Epithelial cell of proximal tubule (primary cell): ENCODE measurements around the gene OPA3. TPM values are rescaled to one million over a fixed set of nuclear protein-coding genes. Genes with fewer than 3 reads are reported as not detected.

Source experiments
- DNase-seq: peaks from one replicate; pipeline ENCODE4 v3.0.0-alpha.2; 2011; ENCODE audit warnings: low read depth
- H3K4me3 ChIP-seq: 2 replicates; pipeline ENCODE4 v1.5.1; 2011; ENCODE audit warnings: low read depth, mild to moderate bottlenecking, low read length
- CTCF ChIP-seq: conservative IDR thresholded peaks from 2 replicates; pipeline ENCODE4 v1.5.1; 2012; ENCODE audit warnings: low read depth, mild to moderate bottlenecking, low read length
- total RNA-seq: library from RNA; depleted of rRNA; stranded (reverse); fragments of >200 nt; gene quantifications from 2 replicates; pipeline ENCODE4 v1.2.3, GENCODE V29; 2015

OPA3 gene
- total RNA-seq, 1 donor from 2014 or later, result 12.6 TPM

GRCh38 chr19:45597425-45598111 lies 13.0 kb upstream of the OPA3 start:
- H3K4me3 ChIP-seq, result no peak overlapping the region

DNA sequence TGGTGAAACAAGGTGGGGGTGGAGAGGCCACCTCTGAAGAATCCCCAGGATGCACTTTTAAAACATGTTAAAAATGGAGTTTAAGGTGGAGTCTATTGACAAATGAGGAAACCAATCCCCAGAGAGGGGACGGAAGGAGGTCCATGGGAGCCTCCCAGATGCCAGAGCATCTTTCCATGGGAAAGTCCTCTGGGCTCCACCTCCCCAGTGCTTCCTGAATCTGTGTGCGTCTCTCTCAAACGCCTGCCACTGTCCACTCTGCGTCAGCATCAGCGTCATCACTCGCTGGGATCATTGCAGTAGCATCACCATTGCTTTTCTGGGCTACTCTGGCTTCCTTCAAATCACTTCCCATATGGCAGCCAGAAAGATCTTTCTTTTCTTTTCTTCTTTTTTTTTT lies 11.2 kb upstream of the OPA3 start:
- no peak for TF ChIP-seq CTCF
- no peak for DNase-seq
- H3K4me3 ChIP-seq, result no peak overlapping the region

More at GRCh38 chr19:45597425-45598111, 13.0 kb upstream of the OPA3 start:
- no peak for DNase-seq
- no peak for TF ChIP-seq CTCF

DNA sequence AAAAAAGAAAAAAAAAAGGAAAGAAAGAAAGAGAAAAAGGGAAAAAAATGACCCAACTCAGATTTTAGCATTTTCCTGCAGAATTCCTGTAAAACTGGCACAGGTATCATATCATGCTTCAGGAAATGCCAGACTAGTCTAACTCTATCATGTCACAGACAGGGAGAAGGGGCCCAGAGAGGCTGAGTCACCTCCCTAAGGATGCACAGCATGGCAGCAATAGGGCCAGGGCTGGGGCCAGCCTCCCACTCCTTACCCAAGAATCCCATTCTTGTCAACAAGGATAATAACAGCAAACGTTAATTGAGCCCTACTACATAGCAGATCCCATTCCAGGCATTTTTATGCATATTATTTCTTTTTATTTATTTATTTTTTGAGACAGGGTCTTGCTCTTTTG lies 8.9 kb upstream of the OPA3 start:
- H3K4me3 ChIP-seq, result no peak overlapping the region
- TF ChIP-seq CTCF, result no peak
- no peak for DNase-seq

DNA sequence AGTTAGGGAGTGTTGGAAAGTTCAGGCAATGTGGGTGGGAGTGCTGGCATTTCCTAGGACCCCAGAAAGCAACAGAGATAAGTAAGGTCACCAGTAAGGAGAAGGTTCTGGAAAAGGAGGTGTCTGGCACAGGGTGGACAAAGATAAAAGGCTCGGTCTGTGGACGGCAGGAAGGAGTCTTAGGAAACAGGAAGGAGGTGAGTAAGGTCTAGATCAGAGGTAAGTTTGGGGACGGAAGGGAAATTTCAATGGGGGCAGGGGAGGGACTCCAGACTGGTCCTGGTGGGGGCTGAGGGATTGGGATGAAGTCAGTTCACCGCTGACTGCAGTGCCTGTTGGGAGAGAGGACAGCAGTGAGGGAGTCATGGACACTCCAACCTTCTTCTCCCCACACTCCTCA lies 7.8 kb upstream of the OPA3 start:
- no peak overlapping the region for H3K4me3 ChIP-seq
- DNase-seq, result no peak
- TF ChIP-seq CTCF, result no peak

GRCh38 chr19:45591638-45592005 lies 7.0 kb upstream of the OPA3 start:
- DNase-seq, result no peak
- no peak overlapping the region for H3K4me3 ChIP-seq
- TF ChIP-seq CTCF, result no peak

GRCh38 chr19:45591004-45591637 lies 6.5 kb upstream of the OPA3 start:
- DNase-seq, result no peak
- peak; percentile 58 for TF ChIP-seq CTCF
- H3K4me3 ChIP-seq, result no peak overlapping the region

DNA sequence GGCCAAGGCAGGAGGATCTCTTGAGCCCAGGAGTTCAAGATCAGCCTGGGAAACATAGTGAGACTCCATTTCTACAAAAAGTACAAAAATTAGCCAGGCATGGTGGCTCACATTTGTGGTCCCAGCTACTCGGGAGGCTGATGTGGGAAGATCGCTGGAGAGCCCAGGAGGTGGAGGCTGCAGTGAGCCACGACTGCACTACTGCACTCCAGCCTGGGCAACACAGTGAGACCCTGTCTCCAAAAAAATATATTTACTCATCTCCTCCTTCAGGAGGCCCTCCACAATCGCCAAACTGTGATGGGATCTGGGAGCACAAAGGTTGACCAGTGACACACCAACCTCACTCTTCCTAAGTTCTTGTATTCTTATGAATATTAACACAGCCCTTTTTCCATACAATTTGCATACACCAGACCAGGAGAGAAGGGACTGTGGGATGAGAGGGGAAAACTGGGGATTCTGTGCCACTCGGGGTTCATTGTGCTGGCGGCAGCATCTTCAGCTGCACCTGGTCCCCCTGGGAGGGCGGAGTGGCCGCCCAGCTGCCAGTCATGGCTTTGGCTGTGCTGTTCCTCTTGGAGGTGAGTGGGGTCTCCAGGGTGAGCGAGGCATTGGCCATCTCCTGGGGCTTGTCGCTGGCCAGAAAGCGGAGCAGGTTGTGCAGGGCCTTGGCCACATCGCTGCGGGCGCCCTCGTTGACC lies 5.8 kb upstream of the OPA3 start:
- no peak for TF ChIP-seq CTCF
- no peak for DNase-seq
- H3K4me3 ChIP-seq, result no peak overlapping the region
